GM19324 (cell line): Measurements from ENCODE around the gene MAPKAPK2.

Source experiments
- ATAC-seq: cut with Tn5 transposase; IDR thresholded peaks from one replicate; pipeline ENCODE4 v1.9.1; 2021; ENCODE audit warnings: mild to moderate bottlenecking, moderate library complexity; ENCODE audit not compliant: unreplicated experiment, low FRiP score

Gene MAPKAPK2

GRCh38 chr1:206681359-206681758 is 3.3 kb upstream of the MAPKAPK2 start:
- ATAC-seq: no peak

GRCh38 chr1:206682111-206682510 is 2.6 kb upstream of the MAPKAPK2 start:
- no peak for ATAC-seq

- ATAC-seq: no peak
Measured at GRCh38 chr1:206683313-206683712, 1.4 kb upstream of the MAPKAPK2 start.

- no peak for ATAC-seq
Measured at GRCh38 chr1:206684003-206684402, 702 bp upstream of the MAPKAPK2 start.

- peak; percentile 25 for ATAC-seq
Measured at GRCh38 chr1:206685334-206685768, 646 bp downstream of the MAPKAPK2 start.

- ATAC-seq: peak; percentile 10
Measured at GRCh38 chr1:206685769-206686477, 1.2 kb downstream of the MAPKAPK2 start.

- no peak for ATAC-seq
Measured at GRCh38 chr1:206686478-206687249, 2.0 kb downstream of the MAPKAPK2 start.

- no peak for ATAC-seq
Measured at GRCh38 chr1:206687251-206687914, 2.7 kb downstream of the MAPKAPK2 start.

GRCh38 chr1:206687915-206688442 is 3.3 kb downstream of the MAPKAPK2 start:
- no peak for ATAC-seq

- no peak for ATAC-seq
Measured at GRCh38 chr1:206690516-206690915, 5.8 kb downstream of the MAPKAPK2 start.

- no peak for ATAC-seq
Measured at GRCh38 chr1:206691604-206692003, 6.9 kb downstream of the MAPKAPK2 start.

- no peak for ATAC-seq
Measured at GRCh38 chr1:206693029-206693428, 8.3 kb downstream of the MAPKAPK2 start.

GRCh38 chr1:206693592-206693991 is 8.9 kb downstream of the MAPKAPK2 start:
- no peak for ATAC-seq

GRCh38 chr1:206694171-206695124 is 9.7 kb downstream of the MAPKAPK2 start:
- no peak for ATAC-seq

GRCh38 chr1:206695733-206696132 is 11.0 kb downstream of the MAPKAPK2 start:
- no peak for ATAC-seq

- ATAC-seq: no peak
Measured at GRCh38 chr1:206696812-206697585, 12.3 kb downstream of the MAPKAPK2 start.

GRCh38 chr1:206698011-206698410 is 13.3 kb downstream of the MAPKAPK2 start:
- ATAC-seq: no peak

- no peak for ATAC-seq
Measured at GRCh38 chr1:206699000-206699586, 14.4 kb downstream of the MAPKAPK2 start.

GRCh38 chr1:206699626-206700025 is 14.9 kb downstream of the MAPKAPK2 start:
- no peak for ATAC-seq
